Vagina (tissue), 2 donors: Measurements from ENCODE around the gene GCNT1. TPM values are rescaled to one million over a fixed set of nuclear protein-coding genes. Genes with fewer than 3 reads are reported as not detected.
"Not testable (repeated sequence)": the region's sequence is repeated elsewhere in the genome, so short reads cannot be mapped to it uniquely, and the experiment has no call there.

Source experiments
- DNase-seq, 2 donors: peaks; one replicate each; pipeline ENCODE4 v3.0.0-alpha.2; 2017; ENCODE audit errors: extremely low spot score in 2 of 2
- H3K27ac ChIP-seq: fragments of 200-600 bp; sonication (generic); one replicate; pipeline ENCODE4 v1.5.1; 2019
- H3K27me3 ChIP-seq: fragments of 200-600 bp; sonication (generic); one replicate; pipeline ENCODE4 v1.5.1; 2019
- H3K36me3 ChIP-seq, 2 donors: fragments of 200-600 bp; sonication (generic); one replicate each; pipeline ENCODE4 v1.5.1; 2017 to 2019
- H3K4me1 ChIP-seq: fragments of 200-600 bp; sonication (generic); one replicate; pipeline ENCODE4 v1.5.1; 2019
- H3K4me3 ChIP-seq, 2 donors: fragments of 200-600 bp; sonication (generic); 1 replicate in 1 of 2; 2 replicates in 1 of 2; pipeline ENCODE4 v1.5.1; 2016 to 2019
- H3K9me3 ChIP-seq: fragments of 200-600 bp; sonication (generic); one replicate; pipeline ENCODE4 v1.5.1; 2019
- POLR2A ChIP-seq, 2 donors: fragments of 450-650 bp; IDR thresholded peaks; one replicate each; pipeline ENCODE4 v1.6.1; 2017; ENCODE audit warnings: antibody characterized with exemption in 2 of 2, mild to moderate bottlenecking in 2 of 2, moderate library complexity in 2 of 2
- POLR2AphosphoS5 ChIP-seq, 2 donors: sonication (generic); formaldehyde crosslinking; IDR thresholded peaks; one replicate each; pipeline ENCODE4 v1.9.0; 2017; ENCODE audit warnings: antibody characterized with exemption in 2 of 2, mild to moderate bottlenecking in 2 of 2, low read depth in 1 of 2; ENCODE audit not compliant: insufficient read depth in 1 of 2
- intact Hi-C: fragments of 100-400 bp; cut with DNase I; formaldehyde crosslinking; loops from one replicate; pipeline ENCODE4 v1.15.1; 2023
- total RNA-seq: library from RNA; depleted of rRNA; stranded (reverse); fragments of >200 nt; gene quantifications from one replicate; pipeline ENCODE4 v1.2.3, GENCODE V29; 2016
- TF ChIP-seq, protein P1 (sequence below), 3 experiments: fragments of 450-650 bp in 2 of 3; fragments of 200-600 bp in 1 of 3; sonication (generic) in 1 of 3; IDR thresholded peaks; one replicate each; pipeline ENCODE4 v1.5.1; 2017 to 2019; ENCODE audit warnings: antibody characterized with exemption in 3 of 3, mild to moderate bottlenecking in 2 of 3, moderate library complexity in 2 of 3

GCNT1 gene
- total RNA-seq, 1 donor from 2014 or later, result 8.3 TPM

DNA sequence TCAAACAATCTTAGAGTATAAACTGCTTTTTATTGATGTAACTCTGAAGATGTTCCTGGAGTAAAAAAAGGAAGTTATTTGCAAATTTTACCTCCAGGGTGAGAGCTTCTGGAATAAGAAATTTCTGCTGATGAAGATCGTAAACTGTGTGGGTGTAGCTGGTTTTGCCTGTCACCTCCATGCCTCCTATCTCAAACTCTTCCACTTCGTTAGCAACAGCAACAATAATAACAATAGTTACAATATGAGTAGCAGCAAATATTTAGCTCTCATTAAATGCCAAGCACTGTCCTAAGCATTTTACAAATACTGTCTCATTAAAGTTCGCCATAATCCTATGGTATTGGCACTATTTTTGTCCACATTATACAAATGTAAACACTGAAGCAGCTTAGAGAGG, 57.9 kb downstream of the GCNT1 start:
- Histone ChIP-seq H3K9me3 (no peaks in the 10 kb centered on the region), H3K36me3 (no peaks in the 10 kb centered on the region), H3K4me1 (no peaks in the 10 kb centered on the region), H3K27me3 (no peaks in the 10 kb centered on the region), H3K4me3 (no peak overlapping the region), H3K27ac (no peak overlapping the region)
- intact Hi-C loops, result loop anchor here (10.0 kb wide), 1 partner anchor 52 kb away; no protein-coding TSS in a partner anchor
- DNase-seq, result no peak
- no peak for TF ChIP-seq POLR2A (IDR thresholded peaks at IDR 0.05)
- TF ChIP-seq, protein P1, sequence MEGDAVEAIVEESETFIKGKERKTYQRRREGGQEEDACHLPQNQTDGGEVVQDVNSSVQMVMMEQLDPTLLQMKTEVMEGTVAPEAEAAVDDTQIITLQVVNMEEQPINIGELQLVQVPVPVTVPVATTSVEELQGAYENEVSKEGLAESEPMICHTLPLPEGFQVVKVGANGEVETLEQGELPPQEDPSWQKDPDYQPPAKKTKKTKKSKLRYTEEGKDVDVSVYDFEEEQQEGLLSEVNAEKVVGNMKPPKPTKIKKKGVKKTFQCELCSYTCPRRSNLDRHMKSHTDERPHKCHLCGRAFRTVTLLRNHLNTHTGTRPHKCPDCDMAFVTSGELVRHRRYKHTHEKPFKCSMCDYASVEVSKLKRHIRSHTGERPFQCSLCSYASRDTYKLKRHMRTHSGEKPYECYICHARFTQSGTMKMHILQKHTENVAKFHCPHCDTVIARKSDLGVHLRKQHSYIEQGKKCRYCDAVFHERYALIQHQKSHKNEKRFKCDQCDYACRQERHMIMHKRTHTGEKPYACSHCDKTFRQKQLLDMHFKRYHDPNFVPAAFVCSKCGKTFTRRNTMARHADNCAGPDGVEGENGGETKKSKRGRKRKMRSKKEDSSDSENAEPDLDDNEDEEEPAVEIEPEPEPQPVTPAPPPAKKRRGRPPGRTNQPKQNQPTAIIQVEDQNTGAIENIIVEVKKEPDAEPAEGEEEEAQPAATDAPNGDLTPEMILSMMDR (IDR thresholded peaks at IDR 0.05), result no peak
- no peak for TF ChIP-seq POLR2AphosphoS5 (IDR thresholded peaks at IDR 0.05; ENCODE audit: insufficient read depth in 1 of 2, low read depth in 1 of 2)

DNA sequence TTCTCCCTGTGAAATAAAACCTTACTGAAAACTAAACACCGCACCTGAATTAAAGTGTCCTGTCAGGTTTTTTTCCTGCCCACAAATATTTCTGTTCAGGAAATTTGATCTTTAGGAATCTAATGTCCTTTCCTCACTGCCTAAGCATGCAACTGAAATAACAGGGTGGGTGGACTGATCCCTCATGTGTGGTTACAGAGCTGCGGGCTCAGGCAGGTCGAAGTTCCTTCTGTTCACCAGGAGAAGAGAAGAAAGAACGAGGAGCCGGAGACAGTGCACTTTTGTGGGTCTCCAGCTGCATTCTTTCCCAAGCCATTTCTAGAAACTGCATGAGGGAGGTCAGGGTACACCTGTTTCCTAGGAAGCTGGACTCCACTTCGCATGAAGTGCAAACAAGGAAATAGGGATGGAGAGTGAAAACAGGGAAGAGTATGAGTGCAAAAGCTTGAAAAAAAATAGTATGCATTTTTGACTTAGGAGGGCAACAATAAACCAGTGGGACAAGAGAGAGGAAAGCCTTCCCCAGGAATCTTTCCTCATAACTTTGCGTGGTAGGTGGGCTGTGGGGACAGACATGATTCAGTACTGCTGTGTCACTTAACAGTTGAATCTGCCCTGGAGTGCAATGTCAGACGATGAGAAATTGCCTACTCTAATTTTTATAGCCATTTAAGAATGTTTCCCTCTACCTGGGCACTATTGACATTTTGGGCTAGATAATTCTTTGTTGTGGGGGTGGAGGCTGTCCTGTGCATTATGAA, 60.3 kb downstream of the GCNT1 start:
- Histone ChIP-seq H3K27ac (no peak overlapping the region), H3K4me3 (no peak overlapping the region), H3K27me3 (no peaks in the 10 kb centered on the region), H3K36me3 (no peaks in the 10 kb centered on the region), H3K9me3 (no peaks in the 10 kb centered on the region), H3K4me1 (no peaks in the 10 kb centered on the region)
- TF ChIP-seq, protein P1 (IDR thresholded peaks at IDR 0.05), result no peak
- TF ChIP-seq POLR2A (IDR thresholded peaks at IDR 0.05), result no peak
- no peak for TF ChIP-seq POLR2AphosphoS5 (IDR thresholded peaks at IDR 0.05; ENCODE audit: insufficient read depth in 1 of 2, low read depth in 1 of 2)
- DNase-seq, result no peak
- intact Hi-C loops, result loop anchor here (10.0 kb wide), 1 partner anchor 54 kb away; no protein-coding TSS in a partner anchor

DNA sequence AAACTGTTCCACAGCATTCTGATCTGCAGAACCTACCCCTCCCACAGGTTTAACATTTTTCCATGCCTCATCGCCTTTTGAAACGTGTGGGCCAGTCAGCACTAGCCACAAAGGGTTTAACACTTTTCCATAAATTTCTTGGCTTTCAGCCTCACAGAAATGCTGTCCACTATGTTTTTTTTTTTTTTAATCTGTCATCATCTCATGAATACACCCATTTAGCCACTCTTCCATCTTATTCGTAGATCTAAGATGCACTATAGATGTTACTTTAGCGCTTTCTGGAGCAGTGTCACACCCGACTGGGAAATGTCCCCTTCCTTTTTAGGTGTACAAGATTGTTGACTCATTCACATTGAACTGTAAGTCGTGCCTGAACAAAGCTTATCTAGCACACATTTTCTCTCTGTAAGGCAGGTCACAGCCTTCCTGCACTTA, 62.3 kb downstream of the GCNT1 start:
- Histone ChIP-seq H3K4me3 (no peak overlapping the region), H3K36me3 (no peaks in the 10 kb centered on the region), H3K27me3 (no peaks in the 10 kb centered on the region), H3K9me3 (no peaks in the 10 kb centered on the region), H3K4me1 (no peaks in the 10 kb centered on the region), H3K27ac (no peak overlapping the region)
- no peak for DNase-seq
- intact Hi-C loops, result no loop called here
- no peak for TF ChIP-seq POLR2AphosphoS5 (IDR thresholded peaks at IDR 0.05; ENCODE audit: insufficient read depth in 1 of 2, low read depth in 1 of 2)

DNA sequence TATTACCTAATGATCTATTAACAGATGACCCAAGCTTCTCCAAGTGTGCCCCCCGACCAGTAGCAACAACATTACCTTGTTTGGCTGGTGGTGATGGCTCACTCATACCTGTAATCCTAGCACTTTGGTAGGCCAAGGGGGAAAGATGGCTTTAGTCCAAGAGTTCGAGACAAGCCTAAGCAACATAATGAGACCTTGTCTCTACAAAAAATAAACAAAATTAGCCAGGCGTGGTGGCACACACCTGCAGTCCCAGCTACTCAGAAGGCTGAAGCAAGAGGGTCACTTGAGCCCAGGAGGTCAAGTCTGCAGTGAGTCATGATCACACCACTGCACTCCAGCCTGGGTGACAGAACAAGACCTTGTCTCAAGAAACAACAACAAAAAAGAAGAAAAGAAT, 62.9 kb downstream of the GCNT1 start:
- Histone ChIP-seq H3K4me3 (no peak overlapping the region), H3K9me3 (no peaks in the 10 kb centered on the region), H3K36me3 (no peaks in the 10 kb centered on the region), H3K4me1 (no peaks in the 10 kb centered on the region), H3K27ac (no peak overlapping the region), H3K27me3 (no peaks in the 10 kb centered on the region)
- DNase-seq, result no peak
- intact Hi-C loops, result no loop called here
- TF ChIP-seq POLR2AphosphoS5 (IDR thresholded peaks at IDR 0.05; ENCODE audit: insufficient read depth in 1 of 2, low read depth in 1 of 2) (no peak), POLR2A (IDR thresholded peaks at IDR 0.05) (no peak)
- TF ChIP-seq, protein P1 (IDR thresholded peaks at IDR 0.05), result no peak

DNA sequence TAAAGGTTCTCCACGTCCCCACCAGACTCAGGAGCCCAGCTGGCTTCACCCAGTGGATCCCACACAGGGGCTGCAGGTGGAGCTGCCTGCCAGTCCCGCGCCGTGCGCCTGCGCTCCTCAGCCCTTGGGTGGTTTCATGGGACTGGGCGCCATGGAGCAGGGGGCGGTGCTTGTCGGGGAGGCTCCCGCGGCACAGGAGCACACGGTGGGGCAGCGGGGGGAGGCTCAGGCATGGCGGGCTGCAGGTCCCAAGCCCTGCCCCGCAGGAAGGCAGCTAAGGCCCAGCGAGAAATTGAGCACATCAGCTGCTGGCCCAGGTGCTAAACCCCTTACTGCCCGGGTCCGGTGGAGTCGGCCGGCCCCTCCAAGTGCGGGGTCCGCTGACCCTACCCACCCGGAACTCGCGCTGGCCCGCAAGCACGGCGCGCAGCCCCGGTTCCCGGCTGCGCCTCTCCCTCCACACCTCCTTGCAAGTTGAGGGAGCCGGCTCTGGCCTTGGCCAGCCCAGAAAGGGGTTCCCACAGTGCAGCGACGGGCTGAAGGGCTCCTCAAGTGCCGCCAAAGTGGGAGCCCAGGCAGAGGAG, 64.7 kb downstream of the GCNT1 start:
- H3K4me1 ChIP-seq, H3K9me3 ChIP-seq: not testable (repeated sequence)

DNA sequence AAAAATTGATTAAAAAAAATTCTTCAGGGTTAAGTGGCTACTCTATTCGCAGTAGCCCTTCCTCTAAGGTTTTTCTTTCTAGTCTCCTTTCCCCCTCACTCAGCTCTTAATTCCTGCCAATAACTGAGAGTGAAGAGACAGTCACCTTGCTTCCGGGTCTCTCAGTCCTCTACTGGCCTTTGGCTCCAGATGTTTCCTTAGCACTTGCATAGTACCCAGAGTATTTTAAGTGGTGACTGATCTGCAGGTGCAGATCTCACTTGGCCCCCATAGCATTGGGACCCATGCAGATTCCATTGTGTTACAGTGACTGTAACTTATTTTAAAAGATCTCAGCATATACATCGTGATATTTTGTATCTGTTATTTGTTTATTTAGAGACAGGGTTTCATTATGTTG, 66.2 kb downstream of the GCNT1 start:
- intact Hi-C loops, result no loop called here
- TF ChIP-seq POLR2AphosphoS5 (IDR thresholded peaks at IDR 0.05; ENCODE audit: insufficient read depth in 1 of 2, low read depth in 1 of 2) (no peak), POLR2A (IDR thresholded peaks at IDR 0.05) (no peak)
- TF ChIP-seq, protein P1 (IDR thresholded peaks at IDR 0.05), result no peak

More for the DNA sequence above, 64.7 kb downstream of the GCNT1 start:
- H3K27me3 ChIP-seq, intact Hi-C loops, H3K4me3 ChIP-seq, H3K36me3 ChIP-seq, DNase-seq, H3K27ac ChIP-seq: not testable (repeated sequence)

More for the DNA sequence above, 66.2 kb downstream of the GCNT1 start:
- Histone ChIP-seq H3K27me3 (no peaks in the 10 kb centered on the region), H3K4me1 (no peaks in the 10 kb centered on the region), H3K9me3 (no peaks in the 10 kb centered on the region), H3K36me3 (no peaks in the 10 kb centered on the region), H3K27ac (no peak overlapping the region), H3K4me3 (no peak overlapping the region)
- DNase-seq, result no peak
